ENCODE results near the gene BCKDK. TPM values are rescaled to one million over a fixed set of nuclear protein-coding genes. Genes with fewer than 3 reads are reported as not detected.

BCKDK gene
- 100 to 1,000 TPM in 5 of 9 donors, 10 to 100 TPM in 4; 27.0 to 181 (median 104) TPM for total RNA-seq
- 10 to 100 TPM; 30.6 to 32.1 (median 30.6) TPM for polyA plus RNA-seq
- long read RNA-seq, donor 1, transcript BCKDK-203 (11 exons, 1,997 nt), result minor isoform, 6 of 16 reads
- long read RNA-seq, donor 1, transcript BCKDK-201 (12 exons, 2,128 nt), result major isoform, 10 of 16 reads
- long read RNA-seq, donor 1, partial matches to known transcripts, result 0 of 16 reads
- long read RNA-seq, donor 1, other reads (novel, unspliced or antisense), result 0 of 16 reads
- long read RNA-seq, donor 2, transcript BCKDK-201 (12 exons, 2,128 nt), result major isoform, 9 of 10 reads
- long read RNA-seq, donor 2, partial matches to known transcripts, result 0 of 10 reads
- long read RNA-seq, donor 2, other reads (novel, unspliced or antisense), result 0 of 10 reads
- long read RNA-seq, donor 3, transcript BCKDK-201 (12 exons, 2,128 nt), result major isoform, 20 of 34 reads
- long read RNA-seq, donor 3, partial matches to known transcripts, result 10 of 34 reads
- long read RNA-seq, donor 3, other reads (novel, unspliced or antisense), result 0 of 34 reads
- long read RNA-seq, donor 4, transcript BCKDK-201 (12 exons, 2,128 nt), result major isoform, 86 of 120 reads
- long read RNA-seq, donor 4, transcript BCKDK-203 (11 exons, 1,997 nt), result minor isoform, 13 of 120 reads
- long read RNA-seq, donor 4, partial matches to known transcripts, result 13 of 120 reads
- long read RNA-seq, donor 4, other reads (novel, unspliced or antisense), result 8 of 120 reads
- long read RNA-seq, donor 5, transcript BCKDK-201 (12 exons, 2,128 nt), result major isoform, 335 of 439 reads
- long read RNA-seq, donor 5, transcript BCKDK-203 (11 exons, 1,997 nt), result minor isoform, 49 of 439 reads
- long read RNA-seq, donor 5, partial matches to known transcripts, result 25 of 439 reads
- long read RNA-seq, donor 5, other reads (novel, unspliced or antisense), result 27 of 439 reads
- long read RNA-seq, donor 6, transcript BCKDK-203 (11 exons, 1,997 nt), result minor isoform, 7 of 63 reads
- long read RNA-seq, donor 6, transcript BCKDK-201 (12 exons, 2,128 nt), result major isoform, 45 of 63 reads
- long read RNA-seq, donor 6, partial matches to known transcripts, result 6 of 63 reads
- long read RNA-seq, donor 6, other reads (novel, unspliced or antisense), result 5 of 63 reads
- long read RNA-seq, donor 7, transcript BCKDK-201 (12 exons, 2,128 nt), result major isoform, 5 of 7 reads
- long read RNA-seq, donor 7, partial matches to known transcripts, result 0 of 7 reads
- long read RNA-seq, donor 7, other reads (novel, unspliced or antisense), result 0 of 7 reads
- long read RNA-seq, donor 8, transcript BCKDK-201 (12 exons, 2,128 nt), result major isoform, 19 of 25 reads
- long read RNA-seq, donor 8, transcript BCKDK-203 (11 exons, 1,997 nt), result minor isoform, 6 of 25 reads
- long read RNA-seq, donor 8, partial matches to known transcripts, result 0 of 25 reads
- long read RNA-seq, donor 8, other reads (novel, unspliced or antisense), result 0 of 25 reads
- long read RNA-seq, donor 9, transcript BCKDK-201 (12 exons, 2,128 nt), result major isoform, 6 of 11 reads
- long read RNA-seq, donor 9, partial matches to known transcripts, result 5 of 11 reads
- long read RNA-seq, donor 9, other reads (novel, unspliced or antisense), result 0 of 11 reads
- long read RNA-seq, donor 10, transcript BCKDK-201 (12 exons, 2,128 nt), result major isoform, 7 of 13 reads
- long read RNA-seq, donor 10, partial matches to known transcripts, result 5 of 13 reads
- long read RNA-seq, donor 10, other reads (novel, unspliced or antisense), result 0 of 13 reads

- Histone ChIP-seq H3K4me1 (replicated peaks in 1 of 2) (peaks cover 24 to 35% of the 10 kb centered on the region in 2 donors), H3K27ac (peak within 1 kb of the TSS; percentile 64 to 87 (median 79)), H3K4me3 (peak within 1 kb of the TSS; percentile 17 to 80 (median 52)), H3K36me3 (replicated peaks in 1 of 2) (peaks cover 0 to 38% of the 10 kb centered on the region in 2 donors), H3K27me3 (no peaks in the 10 kb centered on the region), H3K9me3 (replicated peaks in 1 of 3) (no peaks in the 10 kb centered on the region)
- DNase-seq, result peak; percentile 67 to 78 (median 71)
- peak; percentile 31 to 38 for TF ChIP-seq POLR2A (IDR thresholded peaks at IDR 0.05)
- TF ChIP-seq CTCF (IDR thresholded peaks at IDR 0.05), result no peak
- WGBS, 4 donors, result 4 to 64% (median 19%) methylated on average over 4 to 68 of the region's 68 CpGs
- intact Hi-C loops (cut with DNase I), result loop anchor here in 1 of 2 donors (5.0 kb wide), 1 partner anchor 69 kb away; no protein-coding TSS in a partner anchor
Measured at GRCh38 chr16:31108035-31108793, at the start of gene BCKDK. TSS of gene BCKDK (plus strand) at chr16:31108386. CDS start at chr16:31109224, 838 bp downstream.

GRCh38 chr16:31061126-31061812, 46.9 kb upstream of the BCKDK start:
- Histone ChIP-seq H3K4me3 (no peak overlapping the region), H3K4me1 (replicated peaks in 1 of 2) (peaks cover 0 to 11% of the 10 kb centered on the region in 2 donors), H3K27me3 (no peaks in the 10 kb centered on the region), H3K36me3 (replicated peaks in 1 of 2) (peaks cover 0 to 32% of the 10 kb centered on the region in 2 donors), H3K9me3 (replicated peaks in 1 of 3) (no peaks in the 10 kb centered on the region), H3K27ac (no peak overlapping the region)
- DNase-seq, result no peak
- intact Hi-C loops (cut with DNase I), result no loop called here
- TF ChIP-seq CTCF (IDR thresholded peaks at IDR 0.05), result no peak
- no peak for TF ChIP-seq POLR2A (IDR thresholded peaks at IDR 0.05)
- WGBS, 4 donors, result 89 to 96% (median 94%) methylated on average over 11 to 42 of the region's 42 CpGs

GRCh38 chr16:31061813-31062440, 46.3 kb upstream of the BCKDK start:
- Histone ChIP-seq H3K4me1 (replicated peaks in 1 of 2) (peaks cover 0 to 11% of the 10 kb centered on the region in 2 donors), H3K27me3 (no peaks in the 10 kb centered on the region), H3K27ac (no peak overlapping the region), H3K4me3 (no peak overlapping the region), H3K9me3 (replicated peaks in 1 of 3) (no peaks in the 10 kb centered on the region), H3K36me3 (replicated peaks in 1 of 2) (peaks cover 0 to 32% of the 10 kb centered on the region in 2 donors)
- intact Hi-C loops (cut with DNase I), result no loop called here
- 95 to 97% (median 96%) methylated on average over 21 to 54 of the region's 54 CpGs for WGBS, 4 donors
- DNase-seq, result no peak
- TF ChIP-seq CTCF (IDR thresholded peaks at IDR 0.05) (no peak), POLR2A (IDR thresholded peaks at IDR 0.05) (no peak)
